Loucy (cell line): Measurements from ENCODE around the gene TGDS.

Experiments used
- H2AFZ ChIP-seq: fragments of 200-600 bp; sonication (generic); 2 replicates; pipeline ENCODE4 v1.6.0; 2016; ENCODE audit warnings: antibody characterized with exemption, mild to moderate bottlenecking, low read length, moderate library complexity
- H3F3A ChIP-seq: fragments of 200-600 bp; 2 replicates; pipeline ENCODE4 v1.6.0; 2016; ENCODE audit warnings: antibody characterized with exemption, low read depth, mild to moderate bottlenecking
- H3K27me3 ChIP-seq: fragments of 200-600 bp; sonication (generic); 2 replicates; pipeline ENCODE4 v1.6.1; 2014; ENCODE audit warnings: low read length, mild to moderate bottlenecking; ENCODE audit not compliant: insufficient read depth, poor library complexity, severe bottlenecking
- H3K36me3 ChIP-seq: fragments of 200-600 bp; sonication (generic); 2 replicates; pipeline ENCODE4 v1.6.1; 2016; ENCODE audit warnings: low read length; ENCODE audit not compliant: insufficient read depth
- H3K4me1 ChIP-seq: fragments of 200-600 bp; sonication (generic); 2 replicates; pipeline ENCODE4 v1.5.1; 2014; ENCODE audit warnings: low read length, mild to moderate bottlenecking; ENCODE audit not compliant: insufficient read depth, poor library complexity, severe bottlenecking
- H3K4me2 ChIP-seq: fragments of 200-600 bp; sonication (generic); 2 replicates; pipeline ENCODE4 v1.6.0; 2014; ENCODE audit warnings: antibody characterized with exemption, low read length, low read depth, mild to moderate bottlenecking; ENCODE audit not compliant: poor library complexity, severe bottlenecking
- H3K4me3 ChIP-seq: fragments of 200-600 bp; sonication (generic); 2 replicates; pipeline ENCODE4 v1.5.1; 2014; ENCODE audit warnings: low read length, mild to moderate bottlenecking, mixed read lengths; ENCODE audit not compliant: poor library complexity, severe bottlenecking
- H3K79me2 ChIP-seq: fragments of 200-600 bp; sonication (generic); 2 replicates; pipeline ENCODE4 v1.6.1; 2014; ENCODE audit warnings: low read length; ENCODE audit not compliant: insufficient read depth
- H3K9ac ChIP-seq: fragments of 200-600 bp; sonication (generic); 2 replicates; pipeline ENCODE4 v1.6.0; 2014; ENCODE audit warnings: mild to moderate bottlenecking, low read depth, low read length, moderate library complexity; ENCODE audit not compliant: poor library complexity, severe bottlenecking
- H3K9me2 ChIP-seq: fragments of 200-600 bp; sonication (generic); replicated peaks from 2 replicates; pipeline ENCODE4 v1.6.1; 2016; ENCODE audit warnings: low read depth, low read length, mixed read lengths
- H3K9me3 ChIP-seq: fragments of 200-600 bp; sonication (generic); 2 replicates; pipeline ENCODE4 v1.6.1; 2014; ENCODE audit warnings: mild to moderate bottlenecking, antibody characterized with exemption, low read length, low read depth; ENCODE audit not compliant: insufficient read depth
- H4K20me1 ChIP-seq: fragments of 200-600 bp; sonication (generic); 2 replicates; pipeline ENCODE4 v1.6.0; 2014; ENCODE audit warnings: antibody characterized with exemption, low read length, mild to moderate bottlenecking; ENCODE audit not compliant: insufficient read depth, poor library complexity, severe bottlenecking
- EZH2phosphoT487 ChIP-seq: fragments of 200-600 bp; IDR thresholded peaks from 2 replicates; pipeline ENCODE4 v1.6.1; 2018; ENCODE audit warnings: antibody characterized with exemption, mild to moderate bottlenecking, moderate library complexity, borderline replicate concordance
- TF ChIP-seq, protein P1 (sequence below): fragments of 200-600 bp; sonication (generic); conservative IDR thresholded peaks from 2 replicates; pipeline ENCODE4 v1.5.1; 2014; ENCODE audit warnings: mild to moderate bottlenecking, antibody characterized with exemption, low read length

TGDS gene

DNA sequence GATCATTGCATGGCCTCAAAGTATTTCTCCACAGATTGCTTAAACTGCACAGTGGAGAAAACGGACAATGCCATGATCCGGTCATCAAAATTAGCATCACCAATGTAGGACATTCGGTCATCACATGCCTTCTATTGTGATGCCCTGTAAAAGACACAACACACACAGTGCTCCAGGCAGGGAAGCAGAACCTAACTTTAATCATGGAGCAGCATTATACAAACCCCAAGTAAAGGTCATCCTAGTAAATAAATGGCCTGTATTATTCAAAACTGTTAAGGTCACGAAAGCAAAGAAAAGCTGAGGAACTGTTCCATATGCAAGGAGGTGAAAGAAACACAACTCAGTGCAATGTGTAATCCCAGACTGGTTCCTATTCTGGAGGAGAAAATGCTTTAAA, 42.2 kb downstream of the TGDS start:
- Histone ChIP-seq H3K4me3 (no peak overlapping the region), H3K4me2 (no peak overlapping the region), H3K36me3 (no peaks in the 10 kb centered on the region), H3F3A (0 out of 2 replicates have a peak, but pooled peaks cover 9% of the 10 kb centered on the region), H3K79me2 (no peaks in the 10 kb centered on the region), H2AFZ (no peak overlapping the region), H3K9ac (no peak overlapping the region), H3K9me3 (no peaks in the 10 kb centered on the region), H4K20me1 (no peaks in the 10 kb centered on the region), H3K9me2 (no peaks in the 10 kb centered on the region), H3K4me1 (peaks cover 9% of the 10 kb centered on the region), H3K27me3 (no peaks in the 10 kb centered on the region)
- TF ChIP-seq, protein P1, sequence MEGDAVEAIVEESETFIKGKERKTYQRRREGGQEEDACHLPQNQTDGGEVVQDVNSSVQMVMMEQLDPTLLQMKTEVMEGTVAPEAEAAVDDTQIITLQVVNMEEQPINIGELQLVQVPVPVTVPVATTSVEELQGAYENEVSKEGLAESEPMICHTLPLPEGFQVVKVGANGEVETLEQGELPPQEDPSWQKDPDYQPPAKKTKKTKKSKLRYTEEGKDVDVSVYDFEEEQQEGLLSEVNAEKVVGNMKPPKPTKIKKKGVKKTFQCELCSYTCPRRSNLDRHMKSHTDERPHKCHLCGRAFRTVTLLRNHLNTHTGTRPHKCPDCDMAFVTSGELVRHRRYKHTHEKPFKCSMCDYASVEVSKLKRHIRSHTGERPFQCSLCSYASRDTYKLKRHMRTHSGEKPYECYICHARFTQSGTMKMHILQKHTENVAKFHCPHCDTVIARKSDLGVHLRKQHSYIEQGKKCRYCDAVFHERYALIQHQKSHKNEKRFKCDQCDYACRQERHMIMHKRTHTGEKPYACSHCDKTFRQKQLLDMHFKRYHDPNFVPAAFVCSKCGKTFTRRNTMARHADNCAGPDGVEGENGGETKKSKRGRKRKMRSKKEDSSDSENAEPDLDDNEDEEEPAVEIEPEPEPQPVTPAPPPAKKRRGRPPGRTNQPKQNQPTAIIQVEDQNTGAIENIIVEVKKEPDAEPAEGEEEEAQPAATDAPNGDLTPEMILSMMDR = no peak
- TF ChIP-seq EZH2phosphoT487 = no peak

DNA sequence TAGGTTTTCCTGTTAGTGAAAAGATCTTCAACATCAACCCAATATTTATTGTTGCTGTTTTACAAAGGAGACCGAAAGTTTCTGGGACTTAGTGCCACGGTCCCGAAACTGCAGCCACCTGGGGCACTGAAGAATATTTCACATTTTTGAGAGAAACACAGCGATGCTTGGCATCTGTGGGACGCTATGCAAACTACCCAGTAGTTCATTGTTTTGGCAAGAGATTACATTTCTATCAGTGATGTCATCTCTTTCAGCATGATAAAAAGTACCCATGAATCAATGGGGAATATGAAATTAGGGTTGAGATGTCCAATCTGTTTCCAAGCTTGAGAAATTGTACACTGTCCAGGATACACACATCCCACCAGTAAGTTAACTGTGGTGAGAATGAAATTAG, 43.9 kb downstream of the TGDS start:
- Histone ChIP-seq H3K4me3 (no peak overlapping the region), H3K79me2 (no peaks in the 10 kb centered on the region), H3K9ac (no peak overlapping the region), H3F3A (0 out of 2 replicates have a peak, but pooled peaks cover 13% of the 10 kb centered on the region), H3K9me3 (no peaks in the 10 kb centered on the region), H3K9me2 (no peaks in the 10 kb centered on the region), H4K20me1 (no peaks in the 10 kb centered on the region), H3K27me3 (no peaks in the 10 kb centered on the region), H3K4me2 (no peak overlapping the region), H2AFZ (no peak overlapping the region), H3K4me1 (peaks cover 13% of the 10 kb centered on the region), H3K36me3 (no peaks in the 10 kb centered on the region)
- TF ChIP-seq, protein P1 = no peak
- TF ChIP-seq EZH2phosphoT487 = no peak

DNA sequence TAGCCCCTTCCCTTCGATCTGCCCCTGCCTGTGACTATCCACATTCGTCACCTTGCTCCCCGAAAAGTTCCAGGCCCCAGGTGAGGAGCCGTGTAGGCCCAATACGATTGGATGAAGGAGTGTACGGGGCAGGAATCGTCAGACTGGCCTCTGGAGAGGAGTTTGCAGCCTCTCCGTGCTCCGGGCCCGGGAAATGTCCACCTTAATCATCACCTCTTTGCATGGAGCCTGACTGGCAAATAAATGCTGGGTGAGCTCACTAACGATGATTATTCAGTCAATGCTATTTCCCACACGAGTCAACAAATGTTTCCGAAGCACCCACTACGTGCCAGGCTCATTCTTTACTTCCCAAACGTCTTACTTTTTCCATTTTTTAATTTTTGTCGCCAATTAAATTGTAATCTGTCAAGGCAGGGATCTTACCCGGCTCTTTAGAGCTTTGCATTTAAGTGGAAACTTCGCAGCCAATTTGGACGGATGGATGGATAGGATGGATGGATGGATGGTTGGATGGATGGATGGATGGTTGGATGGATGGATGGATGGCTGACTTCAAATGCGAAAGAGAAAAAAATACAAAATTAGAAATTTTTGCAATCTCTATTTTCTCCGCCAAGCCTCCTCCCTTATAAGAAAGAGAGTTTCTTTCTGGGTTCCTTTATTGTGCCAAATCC, 45.8 kb downstream of the TGDS start:
- Histone ChIP-seq H3K9me3 (no peaks in the 10 kb centered on the region), H3K79me2 (no peaks in the 10 kb centered on the region), H3K4me3 (peak overlapping the region; percentile 81), H3K36me3 (no peaks in the 10 kb centered on the region), H2AFZ (peak overlapping the region; percentile 98), H3K4me2 (peak overlapping the region; percentile 90), H3K27me3 (no peaks in the 10 kb centered on the region), H3K9me2 (no peaks in the 10 kb centered on the region), H3K9ac (peak overlapping the region; percentile 86), H3F3A (0 out of 2 replicates have a peak, but pooled peaks cover 13% of the 10 kb centered on the region), H3K4me1 (peaks cover 13% of the 10 kb centered on the region), H4K20me1 (no peaks in the 10 kb centered on the region)
- no peak for TF ChIP-seq EZH2phosphoT487
- TF ChIP-seq, protein P1 = no peak
